ENCODE measurements around the gene NOM1.

Gene NOM1

DNA sequence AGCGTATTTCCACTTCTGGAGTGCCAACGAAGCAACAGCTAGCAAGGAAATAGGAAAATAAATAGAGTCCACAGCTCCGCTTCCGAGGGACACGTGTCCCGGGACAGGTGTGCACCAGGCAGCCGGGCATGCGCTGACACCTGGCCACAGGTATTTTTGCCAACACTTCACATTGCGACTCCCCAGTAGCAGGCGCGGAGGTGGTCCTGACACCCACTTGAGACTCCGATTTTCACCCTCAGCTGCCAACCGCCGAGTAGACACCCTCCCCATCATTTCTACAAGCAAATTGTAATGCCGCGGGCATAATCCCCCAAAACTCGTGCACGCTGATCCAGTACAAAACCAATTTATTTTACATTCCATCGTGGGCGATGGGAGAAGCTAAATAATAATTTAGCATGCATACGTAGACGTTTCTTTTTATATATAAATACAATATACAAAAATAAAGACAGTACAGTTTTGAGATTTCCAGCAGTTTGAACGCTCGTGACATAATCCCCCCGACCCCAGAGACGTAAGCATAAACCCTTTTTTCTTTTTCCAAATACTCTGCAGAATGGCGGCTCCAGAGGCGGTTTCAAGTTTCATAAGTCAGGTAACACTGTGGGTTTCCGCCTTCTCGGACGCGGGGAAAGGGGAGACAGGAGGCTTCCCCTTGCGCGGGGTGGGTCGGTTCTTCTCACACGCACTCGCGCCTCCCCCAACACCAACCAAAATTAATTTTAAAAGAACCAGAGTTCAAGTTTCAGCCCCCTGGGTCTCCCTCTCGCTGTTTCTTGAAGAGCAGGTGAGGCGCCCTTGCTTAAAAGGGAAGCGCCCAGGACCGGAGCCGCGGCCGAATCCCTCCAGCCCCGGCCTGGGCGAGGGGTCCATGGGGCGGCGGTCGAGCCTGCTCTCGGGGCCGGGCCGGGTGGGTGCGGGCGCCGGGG, 55.3 kb downstream of the NOM1 start:
- DNase-seq: no peak

DNA sequence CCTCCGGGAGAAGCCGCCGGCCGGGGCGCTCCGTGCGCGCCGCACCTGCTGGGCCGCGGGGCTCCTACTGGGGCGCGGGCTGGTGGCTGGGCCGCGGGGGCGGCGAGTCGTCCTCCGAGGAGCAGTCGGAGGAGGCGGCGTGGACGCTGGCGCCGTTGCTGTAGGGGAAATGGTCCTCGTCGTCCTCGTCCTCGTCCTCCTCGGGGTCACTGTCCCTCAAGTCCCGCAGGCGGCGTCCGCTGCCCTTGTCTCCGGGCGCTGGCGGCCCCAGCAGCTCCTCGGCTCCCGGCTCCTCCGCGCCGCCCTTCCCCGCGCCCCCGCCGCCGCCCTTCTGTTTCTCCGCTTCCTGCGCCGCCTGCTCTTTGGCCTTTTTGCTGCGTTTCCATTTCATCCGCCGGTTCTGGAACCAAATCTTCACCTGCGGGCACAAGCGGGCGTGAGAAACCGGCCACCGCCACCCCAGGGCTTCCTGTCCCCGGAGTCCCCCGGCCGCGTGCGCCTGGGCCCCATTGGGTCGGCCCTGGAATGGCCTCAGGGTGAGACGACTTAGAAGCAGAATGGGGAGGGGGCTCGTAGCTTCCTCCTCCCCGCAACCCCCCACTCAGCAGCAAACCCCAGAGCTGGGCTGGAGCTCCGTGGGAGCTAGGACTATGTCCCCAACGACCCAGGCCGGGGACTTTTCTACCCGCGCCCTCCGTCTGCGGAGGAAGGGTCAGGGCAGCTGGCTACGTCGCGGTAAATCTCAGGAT, 56.1 kb downstream of the NOM1 start:
- no peak for DNase-seq

DNA sequence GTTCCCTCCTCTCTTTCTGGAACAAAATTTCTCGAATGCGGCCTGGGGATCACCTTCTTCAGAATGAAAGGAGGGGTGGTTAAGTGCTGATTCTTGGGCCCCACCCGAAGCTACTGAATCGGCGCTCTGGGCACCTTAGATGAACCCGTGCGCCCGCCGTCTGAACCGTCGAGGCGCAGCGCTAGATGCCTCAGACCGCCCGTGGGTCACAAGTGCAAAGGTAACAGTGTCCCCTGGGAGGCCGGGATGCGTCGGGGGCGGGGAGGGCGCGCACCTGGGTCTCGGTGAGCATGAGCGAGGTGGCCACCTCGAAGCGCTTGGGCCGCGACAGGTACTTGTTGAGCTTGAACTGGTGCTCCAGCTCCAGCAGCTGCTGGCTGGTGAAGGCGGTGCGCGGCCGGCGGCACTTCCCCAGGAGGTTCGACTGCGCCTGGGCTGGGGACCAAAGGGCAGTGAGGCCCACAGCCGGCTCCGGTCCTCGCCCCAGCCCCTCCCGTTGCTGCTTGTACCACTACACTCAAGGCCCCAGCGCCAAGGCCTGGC, 56.8 kb downstream of the NOM1 start:
- DNase-seq: no peak

DNA sequence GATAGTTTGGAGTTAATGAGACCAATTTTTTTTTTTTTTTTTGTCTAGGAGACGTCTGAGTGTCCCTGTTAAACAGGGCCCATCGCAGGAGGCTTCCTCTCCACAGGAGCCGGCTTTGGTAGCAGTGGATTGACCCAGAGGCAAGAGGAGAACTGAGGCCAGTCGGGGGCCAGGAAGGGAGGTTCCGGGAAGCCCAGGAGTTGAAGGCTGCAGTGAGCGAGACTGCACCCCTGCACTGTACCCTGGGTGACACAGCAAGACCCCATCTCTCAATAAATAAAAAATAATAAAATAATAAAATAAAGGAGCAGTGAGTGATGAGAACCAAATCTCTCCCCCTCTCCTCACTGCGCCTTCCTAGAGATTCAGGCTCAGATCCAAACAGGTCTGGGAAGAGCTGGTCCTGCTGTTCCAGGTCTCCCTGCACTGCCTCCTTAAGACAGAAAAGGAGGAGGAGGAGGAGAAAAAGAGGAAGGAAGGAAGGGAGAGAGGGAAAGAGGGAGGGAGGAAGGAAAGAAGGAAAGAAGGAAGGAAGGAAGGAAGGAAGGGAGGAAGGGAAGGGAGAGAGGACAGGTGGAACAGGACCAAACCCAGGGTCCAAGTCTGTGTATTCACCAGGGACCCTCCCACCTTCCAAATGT, 57.4 kb downstream of the NOM1 start:
- DNase-seq: no peak

DNA sequence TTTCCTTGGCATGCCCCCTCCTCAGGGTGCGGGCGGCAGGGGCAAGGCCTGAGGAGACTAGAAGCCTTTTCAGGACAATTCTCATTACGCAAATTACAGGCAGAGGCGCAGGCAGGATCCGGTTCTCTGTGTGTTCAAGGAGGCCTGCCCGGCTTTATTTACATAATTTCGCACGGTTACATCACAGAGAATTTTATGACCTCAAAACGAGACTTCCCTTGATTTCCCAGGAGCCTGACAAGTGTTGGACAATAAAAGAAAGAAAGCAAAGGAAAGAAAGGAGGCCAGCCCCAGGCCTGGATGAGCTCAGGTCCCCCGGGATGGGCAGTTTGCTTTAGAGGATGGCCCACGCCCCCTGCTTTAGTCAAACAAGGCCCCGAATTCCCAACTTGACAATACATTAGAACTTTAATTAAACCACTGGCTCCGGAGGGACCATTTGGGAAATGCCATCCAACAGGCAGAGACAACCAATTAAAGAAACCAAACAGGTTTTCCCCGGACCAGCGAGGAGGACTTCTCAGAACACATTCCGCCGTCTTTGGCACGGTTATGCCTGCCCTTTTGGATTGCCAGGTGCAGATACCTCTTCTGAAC, 58.1 kb downstream of the NOM1 start:
- DNase-seq: no peak

DNA sequence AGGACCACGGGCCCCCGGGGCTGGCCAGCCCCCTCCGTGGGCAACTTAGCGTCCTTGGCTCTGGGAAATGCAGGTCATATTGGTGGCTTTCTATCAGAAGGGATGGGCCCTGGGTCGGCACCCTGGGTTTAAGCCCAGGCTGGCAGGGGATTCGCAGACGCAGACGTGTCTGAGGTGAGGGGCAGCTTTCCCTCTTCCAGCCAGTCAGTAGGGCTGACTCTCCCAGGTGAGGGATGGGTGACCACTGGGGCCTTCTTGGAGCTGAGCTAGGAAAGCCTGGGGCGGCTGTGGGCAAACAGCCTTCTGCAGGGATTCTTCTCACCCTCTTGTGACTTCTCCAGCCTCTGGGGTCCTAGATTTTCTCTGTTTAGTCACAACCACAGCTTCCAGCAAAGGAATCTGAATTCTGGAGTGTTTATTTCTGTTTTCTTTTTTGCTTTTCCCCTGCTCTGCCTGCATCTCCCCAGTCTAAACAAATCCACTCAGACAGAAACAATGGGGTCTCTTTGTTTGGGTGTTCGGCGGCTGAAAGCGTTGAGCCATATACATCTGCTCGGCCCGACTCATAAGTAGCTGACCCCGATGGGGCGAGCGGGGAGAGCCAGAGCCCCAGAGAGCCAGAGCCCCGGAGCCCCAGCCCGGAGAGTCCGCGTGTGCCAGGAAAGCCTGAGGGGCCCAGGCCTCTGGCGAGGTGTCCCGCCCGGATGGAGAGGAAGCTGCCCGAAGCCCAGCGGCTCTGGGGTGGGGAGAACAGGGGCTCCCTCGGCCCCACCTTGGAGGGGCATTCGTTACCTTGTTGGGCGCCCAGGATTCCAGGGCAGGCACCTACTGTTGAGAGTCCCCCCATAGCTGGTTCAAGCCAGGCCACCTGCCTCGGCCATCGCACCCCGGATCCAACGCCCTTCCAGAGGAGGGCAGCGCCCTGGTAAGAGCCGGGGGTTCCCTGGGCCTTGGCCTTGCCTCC, 59.0 kb downstream of the NOM1 start:
- DNase-seq: no peak

DNA sequence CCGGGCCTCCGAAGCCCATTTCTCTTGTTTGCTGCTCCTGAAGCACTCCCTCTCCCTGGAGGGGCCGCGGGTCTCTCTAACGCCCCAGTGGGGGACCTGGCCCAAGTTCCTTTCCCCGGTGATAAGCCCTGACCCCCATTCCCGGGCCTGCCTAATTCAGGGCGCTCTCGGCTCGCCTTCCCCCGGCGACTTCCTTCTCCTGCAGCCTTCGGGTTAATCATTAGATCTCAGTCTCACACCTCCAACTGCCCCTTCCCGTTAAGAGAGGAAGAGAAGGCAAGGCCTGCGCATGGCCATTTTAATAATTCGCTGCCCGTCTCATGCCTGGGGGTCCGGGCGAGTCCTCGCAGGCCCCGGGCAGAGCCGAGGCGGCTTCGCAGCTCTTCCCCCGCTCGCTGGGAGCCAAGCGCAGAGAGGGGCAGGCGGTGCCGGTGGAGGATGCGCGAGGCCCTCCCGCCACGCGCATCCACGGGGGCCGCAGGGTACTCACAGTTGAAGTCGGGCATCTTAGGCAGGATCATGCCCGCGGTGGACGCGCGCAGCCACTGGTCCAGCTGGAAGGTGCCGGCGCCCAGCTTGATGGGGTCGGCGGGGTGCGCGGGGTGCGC, 59.8 kb downstream of the NOM1 start:
- no peak for DNase-seq

DNA sequence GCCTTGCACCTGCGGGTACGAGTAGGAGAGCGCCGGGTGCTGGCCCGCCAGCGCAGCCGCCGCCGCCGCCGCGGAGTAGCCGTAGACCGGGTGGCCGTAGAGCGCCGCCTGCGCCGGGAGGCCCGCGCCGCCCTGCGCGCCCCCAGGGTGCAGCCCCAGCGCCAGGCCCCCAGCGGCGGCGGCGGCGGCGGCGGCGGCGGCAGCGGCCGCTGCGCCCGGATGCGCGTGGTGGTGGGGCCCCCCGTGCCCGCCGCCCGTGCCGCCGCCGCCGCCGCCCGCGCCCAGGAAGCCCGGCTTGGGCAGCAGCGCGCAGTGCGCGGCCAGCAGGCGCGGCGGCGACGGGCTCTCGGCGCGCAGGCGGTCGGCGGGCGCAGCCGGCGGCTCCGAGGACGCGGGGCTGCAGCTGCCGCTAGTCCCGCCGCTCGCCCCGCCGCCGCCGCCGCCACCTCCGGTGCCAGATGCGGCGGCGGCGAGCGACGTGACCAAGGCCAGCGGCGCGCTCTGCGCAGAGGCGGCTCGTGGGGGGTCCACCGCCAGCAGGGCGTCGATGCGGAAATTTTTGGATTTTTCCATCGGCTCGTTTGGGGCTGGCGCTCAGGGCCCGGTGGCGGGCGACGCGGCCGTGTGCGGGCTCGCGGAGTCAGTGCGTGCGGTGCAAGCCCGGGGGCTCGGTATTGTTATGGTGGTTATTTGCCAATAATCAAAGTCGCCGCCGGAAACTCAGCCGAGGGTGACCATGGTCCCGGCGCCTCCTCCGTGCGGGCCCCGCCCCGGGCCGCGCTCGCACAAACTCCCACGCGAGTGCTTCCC, 60.5 kb downstream of the NOM1 start:
- no peak for DNase-seq

DNA sequence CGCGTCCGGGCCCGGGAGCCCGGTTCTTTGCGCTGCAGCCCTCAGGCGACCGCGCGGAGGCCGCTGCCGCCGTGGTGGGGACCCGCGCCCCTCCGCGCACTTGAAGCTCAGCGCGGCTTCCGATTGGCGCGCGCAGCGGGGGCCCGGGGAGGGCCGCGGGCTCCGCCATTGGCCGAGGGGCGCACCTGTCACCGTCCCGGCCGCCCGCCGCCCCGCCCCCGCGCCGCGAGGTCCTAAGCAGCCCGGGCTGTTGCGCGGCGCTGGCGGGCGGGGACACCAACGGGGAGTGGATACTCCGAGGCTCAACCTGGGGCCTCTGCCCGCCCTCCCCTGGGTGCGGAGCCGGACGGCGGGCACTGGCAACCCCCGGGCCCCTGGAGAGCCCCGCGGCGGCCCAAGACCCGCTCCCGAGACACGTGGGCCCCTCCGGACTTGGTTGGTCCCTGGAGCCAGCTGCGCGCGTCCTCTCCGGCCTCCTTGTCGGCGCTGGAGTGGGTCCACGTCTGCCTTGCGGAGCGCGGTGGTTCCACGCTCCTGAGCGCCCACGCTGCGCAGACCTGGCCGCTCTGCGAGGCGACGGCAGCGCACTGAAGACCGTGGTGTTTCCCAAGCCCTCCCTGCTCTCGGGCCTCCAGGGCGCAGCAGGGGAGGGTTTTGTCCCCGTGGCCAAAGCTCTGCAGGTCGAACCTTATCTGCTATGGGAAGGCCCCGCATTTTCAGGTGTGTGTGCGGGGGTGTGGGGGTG, 61.2 kb downstream of the NOM1 start, which contains the start of gene MNX1:
Gene MNX1, minus strand, starts transcription at position 76 of the 745 bp plus-strand sequence. CDS start 313 bp downstream, outside the sequence.
- DNase-seq: peak; percentile 89

DNA sequence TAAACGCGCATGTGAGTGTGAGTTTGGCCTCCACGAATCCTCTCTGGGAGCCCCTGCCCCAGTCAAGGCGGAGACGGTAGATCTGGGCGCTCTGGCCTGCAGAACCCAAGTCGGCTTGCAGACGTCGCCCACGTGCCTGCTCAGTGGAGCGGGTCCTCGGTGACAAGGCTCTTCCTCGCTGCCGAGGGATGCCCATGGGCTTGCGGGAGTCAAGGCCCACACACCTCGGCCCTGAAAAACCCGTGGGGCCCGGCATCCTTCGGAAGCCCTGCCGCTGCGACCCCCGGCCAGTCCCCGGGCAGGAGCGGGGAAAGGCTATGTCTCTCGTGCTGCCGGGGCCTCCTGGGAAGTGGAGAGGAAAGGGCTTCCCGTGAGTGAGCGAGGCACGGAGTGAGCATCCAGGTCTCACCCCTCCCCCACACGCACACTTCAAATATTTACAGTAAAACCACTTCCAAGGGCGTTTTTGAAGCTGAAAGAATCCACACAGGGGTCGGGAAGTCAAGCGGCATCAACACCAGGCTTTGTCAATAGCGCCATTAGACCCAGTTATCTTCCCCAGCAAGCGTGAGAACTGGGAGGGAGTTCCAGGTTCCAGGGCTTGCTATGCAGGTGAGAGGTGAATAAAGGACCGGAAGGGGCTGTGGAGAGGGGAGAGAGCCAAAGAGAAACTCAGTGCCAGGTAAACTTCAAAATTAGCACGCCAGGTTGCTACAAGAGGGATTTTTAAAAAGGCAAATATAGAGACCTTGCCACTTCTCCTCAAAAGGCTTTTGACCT, 62.0 kb downstream of the NOM1 start:
- no peak for DNase-seq

DNA sequence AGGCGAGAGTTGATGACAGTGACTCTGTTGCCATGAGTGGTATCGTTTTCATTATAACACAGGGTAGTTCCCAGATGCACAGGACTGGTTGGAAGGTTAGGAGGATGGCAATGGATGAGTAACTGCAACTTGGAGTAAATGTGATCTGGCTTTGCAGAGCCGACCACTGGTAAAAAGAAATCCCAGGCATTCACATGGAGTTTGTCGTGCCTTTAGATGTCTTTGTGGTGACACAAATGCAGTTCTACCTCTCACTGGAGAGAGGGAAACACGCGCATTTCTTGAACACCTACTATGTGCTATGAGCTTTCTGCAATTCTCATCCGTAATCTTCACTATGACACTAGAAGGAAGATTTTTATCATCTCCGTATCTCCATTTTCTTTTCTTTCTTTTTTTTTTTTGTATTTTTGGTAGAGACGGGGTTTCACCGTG, 62.6 kb downstream of the NOM1 start:
- DNase-seq: no peak

DNA sequence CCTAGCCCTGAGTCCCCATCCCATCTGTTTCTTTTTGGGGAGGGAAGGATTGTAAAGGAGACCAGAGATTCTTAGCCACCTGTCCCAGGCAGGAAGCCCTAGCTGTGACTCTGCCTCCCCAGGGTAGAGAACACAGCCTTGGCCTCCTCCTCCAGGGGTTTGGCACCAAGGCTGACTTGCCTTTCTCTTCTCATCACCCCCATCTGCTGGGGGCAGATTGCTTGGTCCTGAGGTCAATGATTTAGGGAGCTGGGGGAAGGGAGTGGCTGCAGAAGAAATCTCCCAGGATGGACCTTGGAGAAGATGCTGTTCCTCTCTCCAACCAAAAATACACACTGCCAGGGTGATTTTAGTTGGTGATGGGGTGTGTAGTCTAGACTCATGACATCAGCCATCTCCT, 63.6 kb downstream of the NOM1 start:
- no peak for DNase-seq

DNA sequence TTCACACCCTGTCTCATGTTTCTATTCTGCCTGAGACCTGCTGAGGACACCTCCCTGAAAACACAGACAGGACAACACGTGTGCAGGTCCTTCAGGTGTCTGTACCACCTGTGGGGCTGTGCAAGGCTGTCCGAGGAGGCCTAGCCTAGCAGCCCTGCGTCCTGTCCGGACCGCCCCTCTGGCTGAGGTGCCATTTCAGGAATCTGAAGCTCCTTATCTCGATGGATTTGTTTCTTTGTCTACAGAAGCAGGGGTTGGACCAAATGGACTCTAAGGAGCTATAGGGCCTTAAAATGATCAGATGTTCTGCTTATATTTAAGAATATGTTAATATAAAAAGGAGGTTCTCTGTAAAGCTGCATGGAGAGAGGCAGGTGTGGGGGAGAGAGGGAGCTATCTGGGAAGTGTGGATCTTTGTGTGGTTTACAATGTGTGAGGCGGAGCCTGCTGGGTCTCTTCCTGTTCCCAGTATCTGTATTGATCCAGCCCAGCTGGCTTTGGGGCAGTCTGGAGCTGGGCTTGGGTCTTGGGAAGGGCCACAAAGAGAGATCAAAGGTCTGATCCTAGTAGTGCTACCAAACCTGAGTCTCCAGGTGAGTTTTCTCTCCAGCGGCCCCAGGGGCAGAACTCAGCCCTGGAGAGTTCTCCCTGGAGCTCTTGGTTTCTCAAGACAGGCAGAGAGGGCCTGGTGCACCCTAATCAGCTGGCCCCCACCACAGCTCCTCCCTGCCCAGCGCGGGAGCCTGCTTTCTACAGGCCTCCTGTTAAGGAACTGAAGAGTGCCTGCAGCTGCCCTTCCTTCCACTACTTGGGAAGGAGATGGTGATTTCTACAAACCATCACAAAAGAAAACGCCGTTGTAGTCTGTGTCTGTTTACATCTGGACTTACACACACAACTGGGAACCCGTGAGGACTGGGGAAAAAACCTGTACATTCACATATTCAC, 64.4 kb downstream of the NOM1 start:
- no peak for DNase-seq

DNA sequence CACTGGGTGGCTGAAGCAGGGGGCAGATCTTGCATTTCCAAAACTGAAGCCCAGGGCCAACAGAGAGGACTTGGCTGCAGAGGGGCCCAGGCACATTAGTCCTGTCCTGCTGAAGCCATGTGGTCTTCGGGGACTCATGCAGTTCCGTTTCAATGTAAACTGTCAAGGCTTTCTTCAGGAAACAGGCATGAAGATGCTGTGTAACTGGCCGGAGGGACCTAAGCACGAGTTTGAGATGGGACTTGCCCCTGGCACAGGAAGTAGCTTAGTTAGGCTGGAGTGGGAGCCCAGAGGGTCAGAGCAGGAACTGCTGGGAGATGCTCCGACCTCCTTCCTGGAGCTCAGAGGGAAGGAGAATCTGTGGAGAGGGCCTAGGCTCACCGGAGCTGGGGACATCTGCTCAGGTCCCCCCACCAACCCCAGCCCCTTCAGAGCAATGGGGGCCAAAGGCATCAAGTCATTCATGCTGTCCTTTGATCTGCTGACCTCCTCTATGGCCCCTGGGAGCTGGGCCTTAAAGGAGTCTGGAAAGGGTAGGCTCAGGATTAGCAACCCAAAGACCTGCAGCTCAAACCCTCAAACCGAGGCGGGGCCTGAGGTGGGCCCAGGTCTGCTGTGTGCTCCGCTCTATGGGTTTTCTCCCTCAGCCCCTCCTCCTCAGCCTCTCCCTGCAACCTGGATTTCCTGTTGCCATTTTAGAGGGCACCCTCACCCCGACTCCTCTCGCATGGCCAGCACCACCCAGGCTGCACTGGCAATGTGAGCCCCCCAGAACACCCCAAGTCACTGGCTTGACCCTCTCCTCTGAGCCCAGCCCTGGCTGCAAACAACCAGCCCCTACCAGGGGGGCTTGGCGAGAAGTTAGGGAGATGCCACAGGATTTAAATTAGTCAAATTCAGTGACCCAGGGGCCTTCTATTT, 65.4 kb downstream of the NOM1 start:
- DNase-seq: no peak

DNA sequence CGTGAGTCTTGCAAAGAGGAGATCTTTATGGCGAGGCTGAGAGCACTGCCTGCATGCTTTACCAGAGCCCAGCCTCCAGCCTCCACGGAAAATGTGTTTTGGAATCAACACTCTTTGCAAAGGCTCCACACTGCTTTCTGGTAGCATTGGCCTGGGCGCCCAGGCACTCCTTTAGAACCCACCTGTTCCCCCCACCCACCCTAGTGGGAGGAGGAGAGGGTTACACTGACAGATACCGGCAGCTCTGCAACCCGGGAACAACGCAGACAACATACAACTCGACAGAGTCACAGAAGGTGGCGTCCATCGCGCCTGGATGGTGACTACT, 66.5 kb downstream of the NOM1 start:
- no peak for DNase-seq

DNA sequence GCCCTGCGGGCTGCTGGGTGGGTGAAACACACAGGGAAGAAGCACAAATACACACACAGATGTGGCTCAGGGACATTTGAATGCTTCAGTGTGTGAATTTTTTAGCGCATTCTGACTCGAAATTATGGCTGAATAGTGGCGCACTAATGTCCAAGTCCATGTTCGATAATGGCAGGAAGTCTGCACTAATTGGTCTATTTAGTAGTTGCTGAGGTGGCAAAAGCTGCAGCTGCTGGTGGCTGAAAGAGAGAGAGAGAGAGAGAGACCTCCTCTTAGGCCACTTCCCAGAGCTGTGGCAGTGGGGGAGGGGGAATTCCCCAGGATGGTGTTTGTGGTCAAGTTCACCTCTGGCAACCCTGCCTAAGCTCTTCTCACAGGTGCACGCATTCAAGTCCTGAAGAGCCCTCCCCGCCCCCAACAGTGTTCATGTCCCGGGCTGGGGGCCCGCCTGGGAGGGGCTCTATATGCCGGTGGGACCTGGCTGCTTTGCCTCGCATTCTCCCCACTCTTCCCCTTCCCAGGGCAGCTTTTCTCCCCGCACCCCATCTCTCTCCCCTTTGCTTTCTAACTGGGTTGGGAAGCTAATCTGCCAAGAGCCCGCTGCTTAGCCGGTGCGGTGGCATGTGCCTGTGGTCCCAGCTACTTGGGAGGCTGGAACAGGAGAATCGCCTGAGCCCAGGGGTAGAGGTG, 67.0 kb downstream of the NOM1 start:
- no peak for DNase-seq
